A549 (cell line): Measurements from ENCODE around the gene TAF1B. TPM values are rescaled to one million over a fixed set of nuclear protein-coding genes. Genes with fewer than 3 reads are reported as not detected.

ENCODE experiments used
- ATAC-seq, 2 experiments: fragments of 200-7000 bp in 1 of 2; fragments of >200 bp in 1 of 2; cut with Nextera tagmentation in 1 of 2; cut with Tn5 transposase in 1 of 2; 3 replicates each; pipeline versions ENCODE4 v1.8.0 to v1.9.1; 2018 to 2020; ENCODE audit warnings: mild to moderate bottlenecking in 1 of 2, moderate library complexity in 1 of 2
- CTCF ChIA-PET: fragments of 300-600 bp; sonication (Branson Sonifier 250); formaldehyde crosslinking; extraction: SDS; loops from one replicate; lab custom pipeline; 2021; ENCODE audit warnings: antibody characterized with exemption, inconsistent platforms; lab: Yijun Ruan, JAX
- POLR2A ChIA-PET: fragments of 350-600 bp; formaldehyde crosslinking; extraction: SDS; loops from one replicate; lab custom pipeline; 2021; ENCODE audit warnings: antibody characterized with exemption, inconsistent platforms; lab: Yijun Ruan, JAX
- DNase-seq, 2 experiments: peaks; one replicate each; pipeline versions ENCODE4 v3.0.0 to v3.0.0-alpha.2; 2011 to 2016; ENCODE audit warnings: low read depth in 1 of 2, low spot score in 1 of 2
- FAIRE-seq: peaks from 2 replicates; lab custom pipeline; 2011; peaks lifted over from hg19 to GRCh38; lab: Jason Lieb, UNC
- H3K27ac ChIP-seq, 2 experiments: fragments of >200 bp; sonication (Bioruptor Twin); formaldehyde crosslinking; 3 replicates each; pipeline ENCODE4 v1.5.1; 2016 to 2017
- H3K4me1 ChIP-seq: fragments of >200 bp; sonication (Bioruptor Twin); formaldehyde crosslinking; 3 replicates; pipeline ENCODE4 v1.6.1; 2016
- H3K4me2 ChIP-seq: fragments of >200 bp; sonication (Bioruptor Twin); formaldehyde crosslinking; 3 replicates; pipeline ENCODE4 v1.6.1; 2016
- H3K4me3 ChIP-seq: fragments of >200 bp; sonication (Bioruptor Twin); formaldehyde crosslinking; 3 replicates; pipeline ENCODE4 v1.5.1; 2016
- H3K9me3 ChIP-seq: fragments of >200 bp; sonication (Bioruptor Twin); formaldehyde crosslinking; 3 replicates; pipeline ENCODE4 v1.6.1; 2016
- E2F6 ChIP-seq: IDR thresholded peaks from 2 replicates; pipeline ENCODE4 v1.6.1; 2012; ENCODE audit warnings: low read depth, borderline replicate concordance
- EHF ChIP-seq: fragments of 250-450 bp; sonication (Bioruptor Pico); IDR thresholded peaks from 2 replicates; pipeline ENCODE4 v1.5.0; 2020; ENCODE audit warnings: mild to moderate bottlenecking
- EHMT2 ChIP-seq: fragments of 200-600 bp; sonication (generic); IDR thresholded peaks from 2 replicates; pipeline ENCODE4 v1.6.1; 2016; ENCODE audit warnings: antibody characterized with exemption, low read depth, mild to moderate bottlenecking, moderate library complexity
- ELK1 ChIP-seq: fragments of 150-350 bp; IDR thresholded peaks from 2 replicates; pipeline ENCODE4 v1.6.1; 2014; ENCODE audit warnings: low read depth, mild to moderate bottlenecking, low read length
- ESRRA ChIP-seq: fragments of 150-350 bp; IDR thresholded peaks from 2 replicates; pipeline ENCODE4 v1.6.1; 2014; ENCODE audit warnings: mild to moderate bottlenecking, low read length, borderline replicate concordance
- FOSB ChIP-seq: fragments of 250-450 bp; sonication (Bioruptor Pico); IDR thresholded peaks from 2 replicates; pipeline ENCODE4 v1.5.0; 2020; ENCODE audit warnings: mild to moderate bottlenecking, moderate library complexity
- GATA3 ChIP-seq: IDR thresholded peaks from 2 replicates; pipeline ENCODE4 v1.6.1; 2012; ENCODE audit warnings: borderline replicate concordance
- HOXB13 ChIP-seq: fragments of 250-450 bp; sonication (Bioruptor Pico); IDR thresholded peaks from 2 replicates; pipeline ENCODE4 v1.5.0; 2020; ENCODE audit warnings: low read depth, mild to moderate bottlenecking, moderate library complexity
- KDM5A ChIP-seq: fragments of 200-600 bp; sonication (generic); IDR thresholded peaks from 2 replicates; pipeline ENCODE4 v1.6.1; 2016; ENCODE audit warnings: antibody characterized with exemption, mild to moderate bottlenecking
- MYC ChIP-seq: IDR thresholded peaks from 2 replicates; pipeline ENCODE4 v1.6.1; 2012; ENCODE audit warnings: mild to moderate bottlenecking, inconsistent platforms, low read length, improper control_type of control experiment, borderline replicate concordance
- PBX3 ChIP-seq: IDR thresholded peaks from 2 replicates; pipeline ENCODE4 v1.6.1; 2012
- PHF8 ChIP-seq: fragments of 200-600 bp; sonication (generic); IDR thresholded peaks from 2 replicates; pipeline ENCODE4 v1.6.1; 2016; ENCODE audit warnings: low read depth, mild to moderate bottlenecking, antibody characterized with exemption, moderate library complexity, borderline replicate concordance
- RARB ChIP-seq: fragments of 250-450 bp; sonication (Bioruptor Pico); IDR thresholded peaks from 2 replicates; pipeline ENCODE4 v1.8.0; 2021; ENCODE audit warnings: mild to moderate bottlenecking, moderate library complexity
- RFX5 ChIP-seq: fragments of 450-650 bp; IDR thresholded peaks from 2 replicates; pipeline ENCODE4 v1.7.1; 2014; ENCODE audit warnings: antibody characterized with exemption, mild to moderate bottlenecking, moderate library complexity
- TFCP2L1 ChIP-seq: fragments of 250-450 bp; sonication (Bioruptor Pico); IDR thresholded peaks from 2 replicates; pipeline ENCODE4 v1.5.0; 2021; ENCODE audit warnings: mild to moderate bottlenecking
- TP53 ChIP-seq: fragments of 250-450 bp; sonication (Bioruptor Pico); IDR thresholded peaks from 2 replicates; pipeline ENCODE4 v1.5.0; 2021; ENCODE audit warnings: mild to moderate bottlenecking, moderate library complexity
- USF2 ChIP-seq: fragments of 450-650 bp; IDR thresholded peaks from 2 replicates; pipeline ENCODE4 v1.6.1; 2014; ENCODE audit warnings: antibody characterized with exemption
- WGBS: methylation state at CpG from one replicate; pipeline ENCODE4 v1.1.6; 2017; ENCODE audit errors: missing lambda C conversion rate; 5-methylcytosine and 5-hydroxymethylcytosine counted together
- polyA plus RNA-seq, 4 experiments: library from polyadenylated mRNA; depleted of rRNA in 3 of 4; stranded (reverse); fragments of >200 nt; fragmentation: RNase III in 1 of 4; extraction: RNeasy Plus Mini Kit Qiagen cat#74134 plus additional on column Dnase treatment in 1 of 4; gene quantifications; 2 replicates in 3 of 4; 3 replicates in 1 of 4; pipeline ENCODE4 v1.2.3, GENCODE V29; 2011 to 2017
- TF ChIP-seq, protein P1 (sequence below): fragments of >200 bp; sonication (Bioruptor Twin); formaldehyde crosslinking; IDR thresholded peaks from 3 replicates; pipeline ENCODE4 v1.5.1; 2016
- TF ChIP-seq, protein P2 (sequence below): fragments of >200 bp; sonication (Bioruptor Twin); formaldehyde crosslinking; IDR thresholded peaks from 2 replicates; pipeline ENCODE4 v1.6.1; 2016

Gene TAF1B
- polyA plus RNA-seq, 2 of the 4 experiments (the other 2 are of a cell fraction): 40.6 to 51.7 TPM

- no peak for TF ChIP-seq FOSB (CRISPR knock-in tag)
- no peak for TF ChIP-seq RFX5
Measured at GRCh38 chr2:9877726-9878125, 34.5 kb downstream of the TAF1B start (continued).

DNA sequence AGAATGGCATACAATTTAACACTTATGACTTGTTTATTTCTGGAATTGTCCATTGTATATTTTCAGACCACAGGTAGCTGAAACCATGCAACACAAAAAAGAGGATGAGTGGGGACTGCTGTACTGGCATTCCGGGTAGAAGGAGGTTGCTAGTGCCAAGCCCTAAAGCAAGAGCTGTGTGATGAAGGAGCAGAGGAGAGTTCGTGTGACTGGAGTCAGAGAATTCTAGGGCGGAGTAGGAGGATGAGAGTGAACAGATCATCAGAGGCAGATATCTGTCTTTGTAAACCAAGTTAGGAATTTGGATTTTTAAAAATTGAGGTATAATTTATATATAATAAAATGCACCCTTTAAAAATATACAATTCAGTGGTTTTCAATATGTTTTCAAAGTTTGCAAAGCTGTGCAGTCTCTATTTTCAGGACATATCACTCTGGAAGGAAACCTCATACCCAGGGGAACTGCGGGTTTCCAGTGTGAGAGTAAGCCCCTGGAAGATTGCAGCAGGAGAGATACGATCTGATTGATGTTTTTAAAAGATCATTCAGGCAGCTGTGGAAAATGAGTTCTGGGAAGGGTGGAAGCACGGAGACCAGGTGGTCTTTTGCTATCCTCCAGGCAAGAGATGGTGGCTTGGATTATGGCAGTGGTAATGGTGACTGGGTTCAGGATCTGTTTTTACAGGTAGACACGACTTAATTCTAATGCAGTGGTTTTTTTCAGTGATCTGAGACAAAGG is 36.4 kb downstream of the TAF1B start:
- TF ChIP-seq MYC (no peak), HOXB13 (no peak), GATA3 (no peak), EHMT2 (no peak), PHF8 (no peak), E2F6 (no peak), ESRRA (no peak), FOSB (CRISPR knock-in tag) (no peak), TFCP2L1 (no peak), ELK1 (no peak), EHF (CRISPR knock-in tag) (no peak), TP53 (CRISPR knock-in tag) (no peak), PBX3 (no peak), KDM5A (no peak), RARB (CRISPR knock-in tag) (no peak), USF2 (no peak)
- TF ChIP-seq, protein P1, sequence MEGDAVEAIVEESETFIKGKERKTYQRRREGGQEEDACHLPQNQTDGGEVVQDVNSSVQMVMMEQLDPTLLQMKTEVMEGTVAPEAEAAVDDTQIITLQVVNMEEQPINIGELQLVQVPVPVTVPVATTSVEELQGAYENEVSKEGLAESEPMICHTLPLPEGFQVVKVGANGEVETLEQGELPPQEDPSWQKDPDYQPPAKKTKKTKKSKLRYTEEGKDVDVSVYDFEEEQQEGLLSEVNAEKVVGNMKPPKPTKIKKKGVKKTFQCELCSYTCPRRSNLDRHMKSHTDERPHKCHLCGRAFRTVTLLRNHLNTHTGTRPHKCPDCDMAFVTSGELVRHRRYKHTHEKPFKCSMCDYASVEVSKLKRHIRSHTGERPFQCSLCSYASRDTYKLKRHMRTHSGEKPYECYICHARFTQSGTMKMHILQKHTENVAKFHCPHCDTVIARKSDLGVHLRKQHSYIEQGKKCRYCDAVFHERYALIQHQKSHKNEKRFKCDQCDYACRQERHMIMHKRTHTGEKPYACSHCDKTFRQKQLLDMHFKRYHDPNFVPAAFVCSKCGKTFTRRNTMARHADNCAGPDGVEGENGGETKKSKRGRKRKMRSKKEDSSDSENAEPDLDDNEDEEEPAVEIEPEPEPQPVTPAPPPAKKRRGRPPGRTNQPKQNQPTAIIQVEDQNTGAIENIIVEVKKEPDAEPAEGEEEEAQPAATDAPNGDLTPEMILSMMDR: no peak
- TF ChIP-seq, protein P2, sequence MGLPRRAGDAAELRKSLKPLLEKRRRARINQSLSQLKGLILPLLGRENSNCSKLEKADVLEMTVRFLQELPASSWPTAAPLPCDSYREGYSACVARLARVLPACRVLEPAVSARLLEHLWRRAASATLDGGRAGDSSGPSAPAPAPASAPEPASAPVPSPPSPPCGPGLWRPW: no peak
- Histone ChIP-seq H3K4me1 (no peaks in the 10 kb centered on the region), H3K4me3 (no peak overlapping the region), H3K4me2 (no peak overlapping the region), H3K9me3 (no peaks in the 10 kb centered on the region), H3K27ac (no peak overlapping the region)
- 88% methylated on average over 7 of the region's 7 CpGs for WGBS
- ATAC-seq (no peak), FAIRE-seq (no peak), DNase-seq (no peak)
- CTCF ChIA-PET: interaction anchor here (0.7 to 1.7 kb wide), 5 partner anchors 10 to 105 kb away, joined by 3 to 5 read pairs (median 4); no protein-coding TSS in a partner anchor
- POLR2A ChIA-PET: interaction anchor here (0.6 kb wide), 1 partner anchor 997 kb away, joined by 5 read pairs; no protein-coding TSS in a partner anchor
